HepG2 (cell line): ENCODE measurements around the gene PREX1. TPM values are rescaled to one million over a fixed set of nuclear protein-coding genes. Genes with fewer than 3 reads are reported as not detected.

Experiments used
- ATAC-seq: fragments of 200-7000 bp; cut with Tn5 transposase; 3 replicates; pipeline ENCODE4 v1.9.1; 2020; ENCODE audit warnings: mild to moderate bottlenecking, moderate library complexity
- BruUV-seq: library from RNA; stranded (reverse); fragments of 400-500 nt; replicated peaks from 2 replicates; lab custom pipeline; 2021; lab: Mats Ljungman, UMichigan
- CTCF ChIA-PET: fragments of 300-600 bp; formaldehyde crosslinking; extraction: SDS; loops from one replicate; lab custom pipeline; 2021; ENCODE audit warnings: low total read pairs, inconsistent platforms, low intra/inter-chr PET ratio; lab: Yijun Ruan, JAX
- POLR2A ChIA-PET: fragments of 350-600 bp; sonication (Branson Sonifier 250); formaldehyde crosslinking; loops from one replicate; lab custom pipeline; 2020; ENCODE audit warnings: antibody characterized with exemption, inconsistent platforms; lab: Yijun Ruan, JAX
- DNase-seq: peaks from one replicate; pipeline ENCODE4 v3.0.0-alpha.2; 2015; ENCODE audit warnings: low spot score
- FAIRE-seq: peaks from 3 replicates; lab custom pipeline; 2011; peaks lifted over from hg19 to GRCh38; lab: Jason Lieb, UNC
- H2AFZ ChIP-seq: one replicate; pipeline ENCODE4 v1.6.1; 2011; ENCODE audit warnings: low read length, inconsistent platforms
- H3K27ac ChIP-seq: fragments of 300-600 bp; 3 replicates; pipeline ENCODE4 v1.8.0; 2011; ENCODE audit warnings: mixed run types, mild to moderate bottlenecking, mixed read lengths, low read length, inconsistent platforms; ENCODE audit not compliant: insufficient read depth; ENCODE audit errors: extremely low read length
- H3K27me3 ChIP-seq, 2 experiments: fragments of 200-600 bp in 1 of 2; 2 replicates in 1 of 2; 3 replicates in 1 of 2; pipeline versions ENCODE4 v1.6.0 to v1.8.0; 2011; ENCODE audit warnings: low read length in 2 of 2, mild to moderate bottlenecking in 2 of 2, moderate library complexity in 2 of 2, inconsistent platforms in 1 of 2; ENCODE audit not compliant: insufficient read depth in 2 of 2, control insufficient read depth in 1 of 2
- H3K36me3 ChIP-seq, 2 experiments: fragments of 200-600 bp in 1 of 2; replicated peaks in 1 of 2; 2 replicates in 1 of 2; 3 replicates in 1 of 2; pipeline versions ENCODE4 v1.5.1 to v1.8.0; 2011; ENCODE audit warnings: low read length in 2 of 2, inconsistent platforms in 1 of 2; ENCODE audit not compliant: insufficient read depth in 2 of 2, control insufficient read depth in 1 of 2
- H3K4me1 ChIP-seq: 2 replicates; pipeline ENCODE4 v1.5.1; 2012; ENCODE audit warnings: low read length, inconsistent platforms; ENCODE audit not compliant: insufficient read depth
- H3K4me2 ChIP-seq: 2 replicates; pipeline ENCODE4 v1.6.0; 2011; ENCODE audit warnings: low read depth, low read length, inconsistent platforms
- H3K4me3 ChIP-seq, 3 experiments: fragments of 200-600 bp in 1 of 3; sonication (generic), shearing (Covaris generic) in 1 of 3; replicated peaks in 1 of 3; 2 replicates each; pipeline ENCODE4 v1.5.1; 2011 to 2016; ENCODE audit warnings: low read length in 3 of 3, inconsistent platforms in 2 of 3, low read depth in 2 of 3, mild to moderate bottlenecking in 2 of 3, control low read depth in 1 of 3, mixed read lengths in 1 of 3; ENCODE audit not compliant: insufficient read depth in 1 of 3
- H3K79me2 ChIP-seq: one replicate; pipeline ENCODE4 v1.6.1; 2011; ENCODE audit warnings: low read length, inconsistent platforms; ENCODE audit not compliant: insufficient read depth
- H3K9ac ChIP-seq: 2 replicates; pipeline ENCODE4 v1.6.0; 2011; ENCODE audit warnings: mild to moderate bottlenecking, low read depth, low read length, inconsistent platforms; ENCODE audit not compliant: insufficient read depth
- H3K9me3 ChIP-seq: 2 replicates; pipeline ENCODE4 v1.5.1; 2012; ENCODE audit warnings: mild to moderate bottlenecking, low read length
- H4K20me1 ChIP-seq: 2 replicates; pipeline ENCODE4 v1.6.0; 2011; ENCODE audit warnings: inconsistent platforms, mild to moderate bottlenecking, low read length, moderate library complexity; ENCODE audit not compliant: insufficient read depth
- SIX1 ChIP-seq: sonication (generic); formaldehyde crosslinking; IDR thresholded peaks from 2 replicates; pipeline ENCODE4 v1.4.0; 2020; ENCODE audit warnings: missing genetic modification reagents, borderline replicate concordance
- ZMYM3 ChIP-seq: sonication (generic); formaldehyde crosslinking; IDR thresholded peaks from 2 replicates; pipeline ENCODE4 v1.5.1; 2020; ENCODE audit warnings: mild to moderate bottlenecking, missing genetic modification reagents
- ZNF629 ChIP-seq: sonication (generic); formaldehyde crosslinking; conservative IDR thresholded peaks from 2 replicates; pipeline ENCODE4 v1.5.0; 2020; ENCODE audit warnings: missing genetic modification reagents
- ZNF788 ChIP-seq: sonication (generic); formaldehyde crosslinking; IDR thresholded peaks from 2 replicates; pipeline ENCODE4 v1.5.0; 2020; ENCODE audit warnings: mild to moderate bottlenecking, missing genetic modification reagents, borderline replicate concordance
- WGBS: methylation state at CpG from one replicate; pipeline ENCODE4 v1.1.6; 2017; ENCODE audit warnings: low lambda C conversion rate; 5-methylcytosine and 5-hydroxymethylcytosine counted together
- in situ Hi-C: cut with HindIII; loops from 2 replicates; pipeline ENCODE4 v1.10.0; 2017; ENCODE audit warnings: low pct_unique_long_range_greater_than_20kb; ENCODE audit not compliant: extremely low pct_ligation_motif_present
- intact Hi-C: fragments of 100-400 bp; cut with micrococcal nuclease; formaldehyde crosslinking; loops from one replicate; pipeline ENCODE4 v1.10.0; 2022; ENCODE audit not compliant: unreplicated experiment
- polyA plus RNA-seq, 8 experiments: library from polyadenylated mRNA; depleted of rRNA in 3 of 8; stranded (reverse) in 7 of 8; unstranded in 1 of 8; fragments of >200 nt; fragmentation: Illumina TruSeq in 4 of 8; extraction: Trizol in 4 of 8; gene quantifications; 2 replicates each; pipeline versions ENCODE4 v1.2.1 to v1.2.3, GENCODE V29; 2011 to 2016; ENCODE audit warnings: low read depth in 4 of 8, missing spikeins in 1 of 8, mixed read lengths in 1 of 8; ENCODE audit not compliant: insufficient read depth in 1 of 8
- total RNA-seq, 5 experiments: library from RNA; depleted of rRNA; stranded (reverse); fragments of >200 nt; fragmentation: Illumina TruSeq; extraction: Trizol; gene quantifications; 2 replicates each; pipeline ENCODE4 v1.2.3, GENCODE V29; 2016; ENCODE audit warnings: low read depth in 1 of 5
- TF ChIP-seq, protein P1 (sequence below): sonication (generic); formaldehyde crosslinking; conservative IDR thresholded peaks from 2 replicates; pipeline ENCODE4 v1.8.0; 2022; ENCODE audit warnings: mild to moderate bottlenecking, moderate library complexity, missing genetic modification reagents

PREX1 gene
- total and polyA plus RNA-seq, 2 of the 13 experiments (the other 11 are each of a cell fraction or from before 2014, with no cell fraction given), result 0.02 to 0.04 TPM

DNA sequence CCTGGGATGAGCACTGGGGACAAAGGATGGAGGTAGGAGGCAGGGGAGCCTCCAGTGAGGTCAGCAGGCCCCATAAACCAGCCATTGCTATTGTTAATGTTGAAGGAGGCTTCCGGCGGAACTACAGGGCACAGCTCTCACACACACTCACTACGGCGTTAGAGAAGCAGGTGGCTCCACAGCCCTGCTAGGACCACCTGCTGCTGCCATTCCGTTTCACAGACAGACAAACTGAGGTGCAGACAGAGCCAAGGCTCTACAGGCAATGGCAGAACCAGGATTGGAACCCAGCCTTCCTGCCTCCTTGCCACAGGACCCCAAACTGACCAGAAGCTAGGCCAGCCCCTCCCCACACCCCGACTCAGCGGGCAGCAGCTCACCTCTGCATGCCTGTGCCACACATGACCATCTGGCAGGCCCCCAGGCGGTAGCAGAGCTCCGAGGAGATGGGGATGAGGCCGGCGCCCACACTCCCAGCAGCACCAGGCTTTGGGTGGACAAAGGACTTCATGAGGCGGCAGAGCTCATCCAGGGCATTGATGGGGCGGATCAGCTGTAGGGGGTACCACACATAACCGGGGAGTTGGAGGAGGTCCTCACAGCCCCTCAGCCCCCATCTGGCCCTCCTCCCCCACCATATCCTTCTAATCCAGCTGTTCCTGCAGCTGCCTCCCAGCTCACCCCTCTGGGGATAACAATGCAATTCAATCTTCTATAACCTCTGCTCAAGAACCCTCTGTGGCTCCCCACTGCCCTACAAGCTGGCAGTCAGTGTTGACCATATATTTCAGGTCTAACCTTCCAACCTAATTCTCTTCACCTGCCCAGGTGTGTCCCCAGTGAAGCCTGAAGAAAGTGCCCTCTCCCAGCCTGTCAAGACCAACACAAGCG is 198.5 kb downstream of the PREX1 start:
- BruUV-seq, result no TSS peak
- TF ChIP-seq, protein P1, sequence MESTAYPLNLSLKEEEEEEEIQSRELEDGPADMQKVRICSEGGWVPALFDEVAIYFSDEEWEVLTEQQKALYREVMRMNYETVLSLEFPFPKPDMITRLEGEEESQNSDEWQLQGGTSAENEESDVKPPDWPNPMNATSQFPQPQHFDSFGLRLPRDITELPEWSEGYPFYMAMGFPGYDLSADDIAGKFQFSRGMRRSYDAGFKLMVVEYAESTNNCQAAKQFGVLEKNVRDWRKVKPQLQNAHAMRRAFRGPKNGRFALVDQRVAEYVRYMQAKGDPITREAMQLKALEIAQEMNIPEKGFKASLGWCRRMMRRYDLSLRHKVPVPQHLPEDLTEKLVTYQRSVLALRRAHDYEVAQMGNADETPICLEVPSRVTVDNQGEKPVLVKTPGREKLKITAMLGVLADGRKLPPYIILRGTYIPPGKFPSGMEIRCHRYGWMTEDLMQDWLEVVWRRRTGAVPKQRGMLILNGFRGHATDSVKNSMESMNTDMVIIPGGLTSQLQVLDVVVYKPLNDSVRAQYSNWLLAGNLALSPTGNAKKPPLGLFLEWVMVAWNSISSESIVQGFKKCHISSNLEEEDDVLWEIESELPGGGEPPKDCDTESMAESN (CRISPR knock-in tag), result no peak
- peak; percentile 72 for TF ChIP-seq ZNF629 (CRISPR knock-in tag)
- 0 out of 2 replicates have a peak, but pooled peaks have one; percentile 11 for TF ChIP-seq ZMYM3 (CRISPR knock-in tag)
- TF ChIP-seq SIX1 (CRISPR knock-in tag), result no peak
- no peak for TF ChIP-seq ZNF788 (CRISPR knock-in tag)
- TF ChIP-seq, all 625 proteins: peak for 2
- CTCF ChIA-PET, result no interaction called here
- Histone ChIP-seq H3K27ac (no peak overlapping the region), H2AFZ (no peak overlapping the region), H3K9me3 (no peaks in the 10 kb centered on the region), H3K79me2 (no peaks in the 10 kb centered on the region), H3K4me2 (no peak overlapping the region), H3K36me3 (no peaks in the 10 kb centered on the region), H3K4me3 (no peak overlapping the region), H3K9ac (no peak overlapping the region), H3K27me3 (peaks cover 6 to 39% of the 10 kb centered on the region in 2 experiments; a peak in 3 of 5 replicates), H3K4me1 (peaks cover 21% of the 10 kb centered on the region), H4K20me1 (no peaks in the 10 kb centered on the region; the same call in 1 of the 2 replicates)
- POLR2A ChIA-PET, result no interaction called here
- 41% methylated on average over 13 of the region's 15 CpGs for WGBS
- intact Hi-C loops (no loop called here), in situ Hi-C loops (no loop called here)
- FAIRE-seq (no peak), ATAC-seq (no peak), DNase-seq (no peak)
